ENCODE data around the gene CELF4. TPM values are rescaled to one million over a fixed set of nuclear protein-coding genes. Genes with fewer than 3 reads are reported as not detected.

The CELF4 gene
- polyA plus RNA-seq, 1 donor = 2.9 TPM

- DNase-seq = no peak
Measured at GRCh38 chr18:37414816-37415215, 150.8 kb downstream of the CELF4 start.

GRCh38 chr18:37412829-37413228 lies 152.8 kb downstream of the CELF4 start:
- DNase-seq = no peak

GRCh38 chr18:37412333-37412732 lies 153.3 kb downstream of the CELF4 start:
- DNase-seq = no peak

- DNase-seq = no peak
Measured at GRCh38 chr18:37409878-37410277, 155.7 kb downstream of the CELF4 start.

GRCh38 chr18:37408676-37409265 lies 156.8 kb downstream of the CELF4 start:
- DNase-seq = no peak

GRCh38 chr18:37407571-37407970 lies 158.0 kb downstream of the CELF4 start:
- DNase-seq = no peak

- no peak for DNase-seq
Measured at GRCh38 chr18:37405772-37406171, 159.8 kb downstream of the CELF4 start.

- no peak for DNase-seq
Measured at GRCh38 chr18:37405229-37405628, 160.4 kb downstream of the CELF4 start.

- no peak for DNase-seq
Measured at GRCh38 chr18:37403788-37404187, 161.8 kb downstream of the CELF4 start.

- DNase-seq = peak; percentile 61
Measured at GRCh38 chr18:37403100-37403781, 162.4 kb downstream of the CELF4 start.

- DNase-seq = no peak
Measured at GRCh38 chr18:37402735-37403099, 162.9 kb downstream of the CELF4 start.

GRCh38 chr18:37400802-37401201 lies 164.8 kb downstream of the CELF4 start:
- DNase-seq = no peak

GRCh38 chr18:37398248-37398920 lies 167.2 kb downstream of the CELF4 start:
- no peak for DNase-seq

- DNase-seq = no peak
Measured at GRCh38 chr18:37397814-37398213, 167.8 kb downstream of the CELF4 start.

- no peak for DNase-seq
Measured at GRCh38 chr18:37396971-37397720, 168.5 kb downstream of the CELF4 start.

GRCh38 chr18:37395631-37396030 lies 170.0 kb downstream of the CELF4 start:
- no peak for DNase-seq

GRCh38 chr18:37395138-37395537 lies 170.5 kb downstream of the CELF4 start:
- DNase-seq = no peak

GRCh38 chr18:37394610-37394965 lies 171.0 kb downstream of the CELF4 start:
- no peak for DNase-seq

- peak; percentile 77 for DNase-seq
Measured at GRCh38 chr18:37393945-37394609, 171.5 kb downstream of the CELF4 start.

GRCh38 chr18:37393221-37393827 lies 172.3 kb downstream of the CELF4 start:
- DNase-seq = no peak

GRCh38 chr18:37392648-37393047 lies 172.9 kb downstream of the CELF4 start:
- no peak for DNase-seq
